HepG2 (cell line): ENCODE measurements around the gene C12orf43. TPM values are rescaled to one million over a fixed set of nuclear protein-coding genes. Genes with fewer than 3 reads are reported as not detected.

ENCODE experiments used
- FOXA1 ChIP-seq, 2 experiments: fragments of 450-650 bp in 1 of 2; sonication (generic) in 1 of 2; formaldehyde crosslinking in 1 of 2; IDR thresholded peaks; 2 replicates each; pipeline versions ENCODE4 v1.4.0 to v1.6.1; 2016 to 2020; ENCODE audit warnings: missing genetic modification reagents in 1 of 2
- HOXD1 ChIP-seq: sonication (generic); formaldehyde crosslinking; IDR thresholded peaks from 2 replicates; pipeline ENCODE4 v1.5.0; 2020; ENCODE audit warnings: missing genetic modification reagents
- MAZ ChIP-seq, 2 experiments: sonication (generic) in 1 of 2; formaldehyde crosslinking in 1 of 2; IDR thresholded peaks; 2 replicates each; pipeline versions ENCODE4 v1.5.0 to v1.6.1; 2012 to 2020; ENCODE audit warnings: low read depth in 2 of 2, mild to moderate bottlenecking in 2 of 2, borderline replicate concordance in 1 of 2, improper control_type of control experiment in 1 of 2, low read length in 1 of 2, missing genetic modification reagents in 1 of 2, moderate library complexity in 1 of 2
- NPAS2 ChIP-seq: sonication (generic); formaldehyde crosslinking; IDR thresholded peaks from 2 replicates; pipeline ENCODE4 v1.8.0; 2022; ENCODE audit warnings: mild to moderate bottlenecking, missing genetic modification reagents, borderline replicate concordance
- POLR2A ChIP-seq, 2 experiments: IDR thresholded peaks; 2 replicates each; pipeline ENCODE4 v1.6.1; 2011; ENCODE audit warnings: low read depth in 2 of 2, low read length in 2 of 2, mild to moderate bottlenecking in 1 of 2, moderate library complexity in 1 of 2; ENCODE audit not compliant: insufficient read depth in 1 of 2
- RARA ChIP-seq: IDR thresholded peaks from 2 replicates; pipeline ENCODE4 v1.6.1; 2016; ENCODE audit warnings: missing genetic modification reagents, missing compliant biosample characterization
- RELA ChIP-seq: sonication (generic); formaldehyde crosslinking; IDR thresholded peaks from 2 replicates; pipeline ENCODE4 v1.4.0; 2020; ENCODE audit warnings: missing genetic modification reagents
- SKI ChIP-seq: fragments of 450-650 bp; IDR thresholded peaks from one replicate; pipeline ENCODE4 v1.6.1; 2018; ENCODE audit warnings: mild to moderate bottlenecking; ENCODE audit not compliant: partially characterized antibody
- SMYD3 ChIP-seq: sonication (generic); formaldehyde crosslinking; IDR thresholded peaks from 2 replicates; pipeline ENCODE4 v1.8.1; 2023; ENCODE audit warnings: mild to moderate bottlenecking, missing genetic modification reagents
- SPEN ChIP-seq: sonication (generic); formaldehyde crosslinking; IDR thresholded peaks from 2 replicates; pipeline ENCODE4 v1.5.1; 2020; ENCODE audit warnings: low read depth, mild to moderate bottlenecking, missing genetic modification reagents
- SRY ChIP-seq: sonication (generic); formaldehyde crosslinking; IDR thresholded peaks from 2 replicates; pipeline ENCODE4 v1.8.0; 2022; ENCODE audit warnings: mild to moderate bottlenecking, missing genetic modification reagents
- TMF1 ChIP-seq: sonication (generic); formaldehyde crosslinking; IDR thresholded peaks from 2 replicates; pipeline ENCODE4 v1.8.1; 2022; ENCODE audit warnings: low read depth, missing genetic modification reagents
- ZFP90 ChIP-seq: sonication (generic); formaldehyde crosslinking; IDR thresholded peaks from 2 replicates; pipeline ENCODE4 v1.8.0; 2022; ENCODE audit warnings: missing genetic modification reagents, mild to moderate bottlenecking, inconsistent platforms, borderline replicate concordance
- ZMYM3 ChIP-seq: sonication (generic); formaldehyde crosslinking; IDR thresholded peaks from 2 replicates; pipeline ENCODE4 v1.5.1; 2020; ENCODE audit warnings: mild to moderate bottlenecking, missing genetic modification reagents
- ZNF263 ChIP-seq: sonication (generic); formaldehyde crosslinking; IDR thresholded peaks from 2 replicates; pipeline ENCODE4 v1.4.0; 2020; ENCODE audit warnings: missing genetic modification reagents
- ZNF549 ChIP-seq: sonication (generic); formaldehyde crosslinking; IDR thresholded peaks from 2 replicates; pipeline ENCODE4 v1.5.0; 2020; ENCODE audit warnings: missing genetic modification reagents
- ZNF557 ChIP-seq: sonication (generic); formaldehyde crosslinking; IDR thresholded peaks from 2 replicates; pipeline ENCODE4 v1.4.0; 2020; ENCODE audit warnings: missing genetic modification reagents
- ZNF563 ChIP-seq: sonication (generic); formaldehyde crosslinking; IDR thresholded peaks from 2 replicates; pipeline ENCODE4 v1.8.0; 2022; ENCODE audit warnings: mild to moderate bottlenecking, moderate library complexity, missing genetic modification reagents
- ZNF841 ChIP-seq: sonication (generic); formaldehyde crosslinking; IDR thresholded peaks from 2 replicates; pipeline ENCODE4 v1.8.1; 2023; ENCODE audit warnings: missing genetic modification reagents, borderline replicate concordance
- polyA plus RNA-seq, 8 experiments: library from polyadenylated mRNA; depleted of rRNA in 3 of 8; stranded (reverse) in 7 of 8; unstranded in 1 of 8; fragments of >200 nt; fragmentation: Illumina TruSeq in 4 of 8; extraction: Trizol in 4 of 8; gene quantifications; 2 replicates each; pipeline versions ENCODE4 v1.2.1 to v1.2.3, GENCODE V29; 2011 to 2016; ENCODE audit warnings: low read depth in 4 of 8, missing spikeins in 1 of 8, mixed read lengths in 1 of 8; ENCODE audit not compliant: insufficient read depth in 1 of 8
- total RNA-seq, 5 experiments: library from RNA; depleted of rRNA; stranded (reverse); fragments of >200 nt; fragmentation: Illumina TruSeq; extraction: Trizol; gene quantifications; 2 replicates each; pipeline ENCODE4 v1.2.3, GENCODE V29; 2016; ENCODE audit warnings: low read depth in 1 of 5
- TF ChIP-seq, protein P1 (sequence below): sonication (generic); formaldehyde crosslinking; IDR thresholded peaks from 2 replicates; pipeline ENCODE4 v1.5.1; 2020; ENCODE audit warnings: missing genetic modification reagents, mild to moderate bottlenecking, borderline replicate concordance
- TF ChIP-seq, protein P2 (sequence below): fragments of 450-650 bp; IDR thresholded peaks from 2 replicates; pipeline ENCODE4 v1.6.1; 2016
- TF ChIP-seq, protein P3 (sequence below): sonication (generic); formaldehyde crosslinking; IDR thresholded peaks from 2 replicates; pipeline ENCODE4 v1.8.1; 2023; ENCODE audit warnings: mild to moderate bottlenecking, missing genetic modification reagents
- TF ChIP-seq, protein P4 (sequence below): sonication (generic); formaldehyde crosslinking; IDR thresholded peaks from 2 replicates; pipeline ENCODE4 v1.5.1; 2020; ENCODE audit warnings: mild to moderate bottlenecking, missing genetic modification reagents

Gene C12orf43
- total and polyA plus RNA-seq, 2 of the 13 experiments (the other 11 are each of a cell fraction or from before 2014, with no cell fraction given): 7.9 to 11.1 TPM

DNA sequence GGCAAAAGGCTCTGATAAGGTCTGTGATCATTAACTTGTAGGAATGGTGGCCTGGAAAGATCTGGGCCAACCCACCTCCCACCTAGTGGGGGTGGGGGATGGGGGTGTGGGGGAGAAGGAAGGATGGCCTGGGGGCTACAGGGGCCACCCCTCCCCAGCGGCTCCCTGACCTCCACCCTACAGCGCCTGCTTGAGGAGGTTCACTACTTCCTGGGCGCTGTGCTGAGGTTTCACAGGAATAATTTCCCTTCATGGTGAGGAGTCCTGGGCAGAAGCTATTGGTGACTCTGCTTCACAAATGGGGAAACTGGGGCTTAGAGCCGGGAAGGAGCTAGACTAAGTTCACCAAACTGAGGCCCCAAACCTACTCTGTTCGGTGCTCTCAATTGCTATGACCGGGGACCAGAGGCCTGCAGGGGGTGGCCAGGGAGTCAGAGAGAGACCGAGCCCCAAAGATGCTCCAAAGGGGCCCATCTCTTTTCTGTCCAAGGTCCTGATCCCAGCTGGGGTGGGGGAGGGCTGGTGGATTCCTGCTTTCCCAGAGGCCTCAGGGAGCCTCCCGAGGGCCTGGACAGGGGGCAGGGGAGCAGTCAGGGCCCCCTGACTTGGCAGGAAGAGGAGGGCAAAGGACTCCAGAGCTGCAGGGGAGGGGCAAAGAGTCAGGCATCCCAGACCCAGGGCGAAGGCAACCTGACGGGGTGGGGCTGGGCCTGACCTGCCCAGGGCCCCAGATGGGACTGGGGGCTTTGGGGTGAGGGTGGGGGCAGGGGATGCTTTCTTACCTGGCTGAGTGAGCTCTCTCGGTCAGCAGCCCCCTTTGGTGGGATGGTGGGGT, 36.2 kb downstream of the C12orf43 start (continued):
- TF ChIP-seq, protein P1, sequence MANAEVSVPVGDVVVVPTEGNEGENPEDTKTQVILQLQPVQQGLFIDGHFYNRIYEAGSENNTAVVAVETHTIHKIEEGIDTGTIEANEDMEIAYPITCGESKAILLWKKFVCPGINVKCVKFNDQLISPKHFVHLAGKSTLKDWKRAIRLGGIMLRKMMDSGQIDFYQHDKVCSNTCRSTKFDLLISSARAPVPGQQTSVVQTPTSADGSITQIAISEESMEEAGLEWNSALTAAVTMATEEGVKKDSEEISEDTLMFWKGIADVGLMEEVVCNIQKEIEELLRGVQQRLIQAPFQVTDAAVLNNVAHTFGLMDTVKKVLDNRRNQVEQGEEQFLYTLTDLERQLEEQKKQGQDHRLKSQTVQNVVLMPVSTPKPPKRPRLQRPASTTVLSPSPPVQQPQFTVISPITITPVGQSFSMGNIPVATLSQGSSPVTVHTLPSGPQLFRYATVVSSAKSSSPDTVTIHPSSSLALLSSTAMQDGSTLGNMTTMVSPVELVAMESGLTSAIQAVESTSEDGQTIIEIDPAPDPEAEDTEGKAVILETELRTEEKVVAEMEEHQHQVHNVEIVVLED (CRISPR knock-in tag): no peak
- TF ChIP-seq ZNF549 (CRISPR knock-in tag): no peak
- TF ChIP-seq ZFP90 (CRISPR knock-in tag): peak; percentile 80
- peak; percentile 74; the same call in 1 of the 2 replicates for TF ChIP-seq ZNF557 (CRISPR knock-in tag)
- no peak for TF ChIP-seq FOXA1 (IDR thresholded peaks at IDR 0.05)
- 0 out of 2 replicates have a peak, but pooled peaks have one; percentile 14 for TF ChIP-seq FOXA1 (CRISPR knock-in tag; IDR thresholded peaks at IDR 0.05)
- TF ChIP-seq, protein P2, sequence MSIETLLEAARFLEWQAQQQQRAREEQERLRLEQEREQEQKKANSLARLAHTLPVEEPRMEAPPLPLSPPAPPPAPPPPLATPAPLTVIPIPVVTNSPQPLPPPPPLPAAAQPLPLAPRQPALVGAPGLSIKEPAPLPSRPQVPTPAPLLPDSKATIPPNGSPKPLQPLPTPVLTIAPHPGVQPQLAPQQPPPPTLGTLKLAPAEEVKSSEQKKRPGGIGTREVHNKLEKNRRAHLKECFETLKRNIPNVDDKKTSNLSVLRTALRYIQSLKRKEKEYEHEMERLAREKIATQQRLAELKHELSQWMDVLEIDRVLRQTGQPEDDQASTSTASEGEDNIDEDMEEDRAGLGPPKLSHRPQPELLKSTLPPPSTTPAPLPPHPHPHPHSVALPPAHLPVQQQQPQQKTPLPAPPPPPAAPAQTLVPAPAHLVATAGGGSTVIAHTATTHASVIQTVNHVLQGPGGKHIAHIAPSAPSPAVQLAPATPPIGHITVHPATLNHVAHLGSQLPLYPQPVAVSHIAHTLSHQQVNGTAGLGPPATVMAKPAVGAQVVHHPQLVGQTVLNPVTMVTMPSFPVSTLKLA: no peak
- TF ChIP-seq POLR2A (IDR thresholded peaks at IDR 0.05; ENCODE audit: insufficient read depth in 1 of 2, low read depth in 2 of 2, low read length in 2 of 2): peak; percentile 30 to 50
- no peak for TF ChIP-seq SRY (CRISPR knock-in tag)
- TF ChIP-seq RARA (CRISPR knock-in tag): peak; percentile 66
- TF ChIP-seq SPEN (CRISPR knock-in tag): peak; percentile 74; the same call in 1 of the 2 replicates
- TF ChIP-seq RELA: no peak
- TF ChIP-seq SMYD3: peak; percentile 80; the same call in 1 of the 2 replicates
- TF ChIP-seq TMF1 (CRISPR knock-in tag): peak; percentile 93
- peak; percentile 58 for TF ChIP-seq MAZ (IDR thresholded peaks at IDR 0.05; ENCODE audit: borderline replicate concordance, low read depth, low read length)
- peak; percentile 66; the same call in 1 of the 2 replicates for TF ChIP-seq MAZ (CRISPR knock-in tag; IDR thresholded peaks at IDR 0.05; ENCODE audit: low read depth)
- TF ChIP-seq SKI: no peak
- no peak for TF ChIP-seq HOXD1 (CRISPR knock-in tag)
- no peak for TF ChIP-seq ZNF263
- TF ChIP-seq, protein P3, sequence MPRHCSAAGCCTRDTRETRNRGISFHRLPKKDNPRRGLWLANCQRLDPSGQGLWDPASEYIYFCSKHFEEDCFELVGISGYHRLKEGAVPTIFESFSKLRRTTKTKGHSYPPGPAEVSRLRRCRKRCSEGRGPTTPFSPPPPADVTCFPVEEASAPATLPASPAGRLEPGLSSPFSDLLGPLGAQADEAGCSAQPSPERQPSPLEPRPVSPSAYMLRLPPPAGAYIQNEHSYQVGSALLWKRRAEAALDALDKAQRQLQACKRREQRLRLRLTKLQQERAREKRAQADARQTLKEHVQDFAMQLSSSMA: no peak
- TF ChIP-seq, protein P4, sequence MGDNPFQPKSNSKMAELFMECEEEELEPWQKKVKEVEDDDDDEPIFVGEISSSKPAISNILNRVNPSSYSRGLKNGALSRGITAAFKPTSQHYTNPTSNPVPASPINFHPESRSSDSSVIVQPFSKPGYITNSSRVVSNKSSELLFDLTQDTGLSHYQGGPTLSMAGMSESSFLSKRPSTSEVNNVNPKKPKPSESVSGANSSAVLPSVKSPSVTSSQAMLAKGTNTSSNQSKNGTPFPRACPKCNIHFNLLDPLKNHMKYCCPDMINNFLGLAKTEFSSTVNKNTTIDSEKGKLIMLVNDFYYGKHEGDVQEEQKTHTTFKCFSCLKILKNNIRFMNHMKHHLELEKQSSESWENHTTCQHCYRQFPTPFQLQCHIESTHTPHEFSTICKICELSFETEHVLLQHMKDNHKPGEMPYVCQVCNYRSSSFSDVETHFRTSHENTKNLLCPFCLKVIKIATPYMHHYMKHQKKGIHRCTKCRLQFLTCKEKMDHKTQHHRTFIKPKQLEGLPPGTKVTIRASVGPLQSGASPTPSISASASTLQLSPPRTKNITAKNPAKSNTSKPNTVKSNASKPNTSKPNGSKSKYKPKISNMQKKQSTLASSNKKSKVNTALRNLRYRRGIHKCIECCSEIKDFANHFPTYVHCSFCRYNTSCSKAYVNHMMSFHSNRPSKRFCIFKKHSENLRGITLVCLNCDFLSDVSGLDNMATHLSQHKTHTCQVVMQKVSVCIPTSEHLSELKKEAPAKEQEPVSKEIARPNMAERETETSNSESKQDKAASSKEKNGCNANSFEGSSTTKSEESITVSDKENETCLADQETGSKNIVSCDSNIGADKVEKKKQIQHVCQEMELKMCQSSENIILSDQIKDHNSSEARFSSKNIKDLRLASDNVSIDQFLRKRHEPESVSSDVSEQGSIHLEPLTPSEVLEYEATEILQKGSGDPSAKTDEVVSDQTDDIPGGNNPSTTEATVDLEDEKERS (CRISPR knock-in tag): peak; percentile 15; the same call in 1 of the 2 replicates
- no peak for TF ChIP-seq ZNF841 (CRISPR knock-in tag)
- TF ChIP-seq NPAS2 (CRISPR knock-in tag): no peak
- peak; percentile 71 for TF ChIP-seq ZMYM3
- peak; percentile 27; the same call in 1 of the 2 replicates for TF ChIP-seq ZNF563 (CRISPR knock-in tag)
